NCI-H2107 treated with DMSO at 0.1 percent for 48 hours (cell line): ENCODE data around the gene WDR87.
"Not testable (repeated sequence)": the region's sequence is repeated elsewhere in the genome, so short reads cannot be mapped to it uniquely, and the experiment has no call there.

Experiments used
- DNase-seq: peaks from one replicate; lab custom pipeline; 2025; ENCODE audit not compliant: unreplicated experiment; lab: John Stamatoyannopoulos, UW

Gene WDR87

GRCh38 chr19:37893845-37894575 is 12.4 kb downstream of the WDR87 start:
- DNase-seq: no peak

- DNase-seq: no peak
Observed at GRCh38 chr19:37886571-37886970, 19.8 kb downstream of the WDR87 start.

GRCh38 chr19:37885392-37885791 is 21.0 kb downstream of the WDR87 start:
- no peak for DNase-seq

- DNase-seq: no peak
Observed at GRCh38 chr19:37877147-37877546, 29.2 kb downstream of the WDR87 start.

- DNase-seq: no peak
Observed at GRCh38 chr19:37876032-37876431, 30.4 kb downstream of the WDR87 start.

GRCh38 chr19:37874784-37875183 is 31.6 kb downstream of the WDR87 start:
- DNase-seq: no peak

DNA sequence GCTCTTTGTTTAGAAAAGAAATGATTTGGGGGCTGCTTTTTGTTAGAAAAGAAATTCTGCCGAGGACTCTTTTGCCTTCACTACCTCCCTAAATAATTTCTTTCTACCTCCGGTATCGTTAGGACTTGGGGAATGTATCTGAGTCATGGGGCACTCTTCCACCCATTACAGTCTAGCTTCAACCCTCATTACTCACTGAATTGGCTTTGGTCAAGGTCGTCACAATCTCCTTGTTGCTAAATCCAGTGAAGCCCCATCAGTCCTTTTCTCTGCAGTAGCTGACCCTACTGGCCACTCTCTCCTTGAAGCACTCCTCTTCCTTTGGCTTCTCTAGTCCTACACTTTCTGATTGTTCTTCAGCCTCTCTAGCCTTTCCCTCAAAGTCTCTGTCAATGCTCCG is 34.0 kb downstream of the WDR87 start:
- DNase-seq: no peak

DNA sequence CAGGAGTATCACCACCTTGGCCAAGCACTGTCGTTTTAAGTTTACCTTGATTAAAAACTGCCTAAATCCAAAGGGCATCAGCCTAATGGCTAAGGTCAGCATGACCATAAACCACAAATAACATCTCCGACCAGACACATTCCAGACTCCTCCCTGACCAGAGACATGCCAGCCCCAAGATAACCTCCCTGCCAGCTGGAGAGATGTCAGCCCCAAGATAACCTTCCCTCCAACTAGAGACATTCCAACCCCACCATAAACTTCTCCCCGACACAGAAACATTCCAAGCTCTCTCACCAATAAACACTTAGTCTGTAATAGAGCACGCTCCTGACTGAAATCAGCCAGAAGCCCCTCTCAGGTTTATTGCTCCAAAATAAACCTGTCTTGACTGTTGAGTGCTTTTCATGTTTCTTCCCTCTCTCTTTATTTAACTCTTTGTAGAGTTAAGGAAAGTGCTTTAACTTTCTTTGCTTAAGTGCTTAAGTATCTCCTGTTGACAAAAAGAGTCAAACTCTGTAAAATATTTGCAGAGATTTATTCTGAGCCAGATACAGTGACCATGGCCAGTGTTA is 36.5 kb downstream of the WDR87 start:
- no peak for DNase-seq

- DNase-seq: no peak
Observed at GRCh38 chr19:37867831-37868230, 38.6 kb downstream of the WDR87 start.

DNA sequence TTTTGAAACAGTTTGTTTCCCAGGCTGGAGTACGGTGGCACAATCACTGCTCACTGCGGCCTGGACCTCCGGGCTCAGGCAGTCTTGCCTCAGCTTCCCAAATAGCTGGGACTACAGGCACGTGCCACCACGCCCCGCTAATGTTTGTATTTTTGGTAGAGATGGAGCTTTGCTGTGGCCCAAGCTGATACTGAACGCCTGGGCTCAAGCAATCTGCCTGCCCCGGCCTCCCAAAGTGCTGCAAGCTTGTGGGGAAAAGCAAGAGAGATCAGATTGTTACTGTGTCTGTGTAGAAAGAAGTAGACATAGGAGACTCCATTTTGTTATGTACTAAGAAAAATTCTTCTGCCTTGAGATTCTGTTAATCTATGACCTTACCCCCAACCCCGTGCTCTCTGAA is 40.5 kb downstream of the WDR87 start:
- not testable (repeated sequence) for DNase-seq

DNA sequence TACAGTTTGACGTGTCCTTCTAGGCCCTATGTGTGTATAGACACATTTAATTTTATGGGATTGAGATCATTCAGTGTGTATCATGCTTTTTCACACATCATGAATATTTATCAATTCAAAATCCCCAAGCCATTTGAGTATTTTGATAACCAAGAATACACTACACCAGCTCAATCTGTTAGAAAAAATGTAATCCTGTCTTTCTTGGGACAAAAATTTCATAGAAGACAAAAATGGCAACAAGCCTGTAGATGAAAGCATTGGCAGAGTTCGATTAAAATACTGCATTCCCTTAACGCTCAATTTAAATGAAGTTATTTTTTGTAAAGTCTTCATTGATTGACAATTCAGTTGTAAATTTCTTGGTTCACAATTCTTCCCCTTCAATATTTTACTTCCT is 41.9 kb downstream of the WDR87 start:
- no peak for DNase-seq

DNA sequence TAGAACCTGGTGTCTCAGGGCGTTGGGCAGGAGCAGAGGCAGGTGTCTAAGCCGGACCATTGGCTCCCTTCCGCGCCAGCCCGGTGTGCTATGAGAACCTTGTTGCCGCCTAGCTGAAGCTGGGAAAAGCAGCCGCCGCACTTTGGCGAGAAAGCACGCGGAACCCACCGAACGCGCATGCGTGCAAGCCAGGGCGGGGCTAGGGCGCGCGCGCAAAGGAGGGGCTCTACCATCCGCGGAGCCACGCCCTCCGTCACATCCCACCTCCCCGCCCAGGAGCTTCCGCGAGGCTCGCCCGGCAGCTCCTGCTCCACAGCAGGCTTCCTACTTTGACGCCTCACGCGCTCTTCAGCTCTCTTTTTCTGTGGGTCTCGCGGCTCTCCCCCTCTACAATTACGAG is 51.3 kb downstream of the WDR87 start:
- DNase-seq: no peak

DNA sequence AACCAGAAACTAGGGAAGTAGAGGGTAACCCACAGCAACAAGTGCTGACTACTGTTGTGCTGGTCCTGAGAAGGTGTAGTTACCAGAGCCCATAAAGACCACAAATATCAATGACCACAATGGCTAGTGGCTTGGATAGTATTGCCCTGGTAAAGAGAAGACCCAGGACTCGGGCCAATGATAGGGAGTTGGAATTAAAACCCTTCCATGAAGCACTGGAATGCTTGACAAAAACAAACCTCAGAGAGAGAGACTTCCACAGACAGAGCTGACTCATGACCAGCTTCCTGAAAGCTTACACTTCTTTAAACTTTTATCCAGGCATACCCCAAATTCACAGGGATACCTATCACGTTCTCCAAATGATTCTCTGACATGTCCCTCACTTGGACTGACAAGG is 60.5 kb downstream of the WDR87 start:
- DNase-seq: no peak
